ENCODE data around the gene MACROD2. TPM values are rescaled to one million over a fixed set of nuclear protein-coding genes. Genes with fewer than 3 reads are reported as not detected.

MACROD2 gene
- total RNA-seq, 4 donors from 2014 or later = 8.7 to 17.8 (median 10.8) TPM

DNA sequence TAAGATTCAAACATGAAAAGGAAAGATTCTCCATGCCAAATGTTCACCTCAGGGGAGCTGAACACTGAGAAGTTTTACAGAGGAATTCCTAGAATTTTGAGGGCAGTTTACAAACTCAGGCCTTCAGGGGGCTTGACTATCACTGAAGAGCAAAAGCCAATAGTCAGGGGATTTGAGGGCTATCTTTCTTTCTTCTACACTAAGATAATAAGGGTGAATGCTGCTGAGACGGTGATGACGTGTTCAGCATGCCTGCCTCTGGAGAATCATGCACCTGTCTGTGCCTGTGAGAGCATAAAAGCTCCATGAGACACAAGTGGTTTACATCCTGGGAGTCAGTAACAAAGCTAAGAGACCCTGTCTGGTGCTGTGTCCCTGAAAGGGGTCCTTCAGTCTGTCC, 1492.4 kb downstream of the MACROD2 start:
- Histone ChIP-seq H3K4me3 (replicated peaks in 1 of 3) (no peak overlapping the region), H3K27me3 (no peaks in the 10 kb centered on the region), H3K4me1 (no peaks in the 10 kb centered on the region), H3K36me3 (no peaks in the 10 kb centered on the region), H3K27ac (no peak overlapping the region), H3K9me3 (no peaks in the 10 kb centered on the region)
- WGBS, 2 donors = 90 to 97% methylated on average over 2 of the region's 2 CpGs
- intact Hi-C loops (cut with DNase I) = no loop called here
- no peak for DNase-seq
- TF ChIP-seq, protein P1, sequence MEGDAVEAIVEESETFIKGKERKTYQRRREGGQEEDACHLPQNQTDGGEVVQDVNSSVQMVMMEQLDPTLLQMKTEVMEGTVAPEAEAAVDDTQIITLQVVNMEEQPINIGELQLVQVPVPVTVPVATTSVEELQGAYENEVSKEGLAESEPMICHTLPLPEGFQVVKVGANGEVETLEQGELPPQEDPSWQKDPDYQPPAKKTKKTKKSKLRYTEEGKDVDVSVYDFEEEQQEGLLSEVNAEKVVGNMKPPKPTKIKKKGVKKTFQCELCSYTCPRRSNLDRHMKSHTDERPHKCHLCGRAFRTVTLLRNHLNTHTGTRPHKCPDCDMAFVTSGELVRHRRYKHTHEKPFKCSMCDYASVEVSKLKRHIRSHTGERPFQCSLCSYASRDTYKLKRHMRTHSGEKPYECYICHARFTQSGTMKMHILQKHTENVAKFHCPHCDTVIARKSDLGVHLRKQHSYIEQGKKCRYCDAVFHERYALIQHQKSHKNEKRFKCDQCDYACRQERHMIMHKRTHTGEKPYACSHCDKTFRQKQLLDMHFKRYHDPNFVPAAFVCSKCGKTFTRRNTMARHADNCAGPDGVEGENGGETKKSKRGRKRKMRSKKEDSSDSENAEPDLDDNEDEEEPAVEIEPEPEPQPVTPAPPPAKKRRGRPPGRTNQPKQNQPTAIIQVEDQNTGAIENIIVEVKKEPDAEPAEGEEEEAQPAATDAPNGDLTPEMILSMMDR (IDR thresholded peaks at IDR 0.05) = no peak
- no peak for TF ChIP-seq POLR2A (IDR thresholded peaks at IDR 0.05)

DNA sequence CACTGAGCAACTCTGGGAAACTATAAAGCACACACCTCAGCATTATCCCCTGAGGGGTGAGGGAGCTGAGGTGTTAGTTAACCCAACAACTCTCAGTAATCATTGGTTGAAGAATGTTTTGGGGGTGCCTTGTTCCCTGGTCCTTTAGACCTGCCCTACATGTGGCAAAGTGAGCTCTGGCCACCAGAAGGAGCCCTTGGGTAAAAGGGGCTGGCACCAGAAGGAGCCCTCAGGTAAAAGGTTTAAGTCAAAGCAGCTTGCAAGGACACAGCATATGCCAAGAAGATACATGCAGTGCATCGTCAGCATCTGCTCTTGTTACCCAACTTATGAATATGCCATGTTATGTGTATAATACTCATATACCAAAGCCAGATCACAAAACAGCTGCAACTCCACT, 1496.3 kb downstream of the MACROD2 start:
- no peaks in the 10 kb centered on the region for H3K4me1 ChIP-seq
- no peaks in the 10 kb centered on the region for H3K36me3 ChIP-seq
- no peaks in the 10 kb centered on the region for H3K9me3 ChIP-seq
- H3K27ac ChIP-seq = no peak overlapping the region
- no peaks in the 10 kb centered on the region for H3K27me3 ChIP-seq
- no peak for DNase-seq
- TF ChIP-seq, protein P1 (IDR thresholded peaks at IDR 0.05) = no peak
- no peak for TF ChIP-seq POLR2A (IDR thresholded peaks at IDR 0.05)
- intact Hi-C loops (cut with DNase I) = no loop called here
- no peak overlapping the region for H3K4me3 ChIP-seq (replicated peaks in 1 of 3)
- WGBS, 2 donors = 94 to 100% methylated on average over 1 of the region's 1 CpG

DNA sequence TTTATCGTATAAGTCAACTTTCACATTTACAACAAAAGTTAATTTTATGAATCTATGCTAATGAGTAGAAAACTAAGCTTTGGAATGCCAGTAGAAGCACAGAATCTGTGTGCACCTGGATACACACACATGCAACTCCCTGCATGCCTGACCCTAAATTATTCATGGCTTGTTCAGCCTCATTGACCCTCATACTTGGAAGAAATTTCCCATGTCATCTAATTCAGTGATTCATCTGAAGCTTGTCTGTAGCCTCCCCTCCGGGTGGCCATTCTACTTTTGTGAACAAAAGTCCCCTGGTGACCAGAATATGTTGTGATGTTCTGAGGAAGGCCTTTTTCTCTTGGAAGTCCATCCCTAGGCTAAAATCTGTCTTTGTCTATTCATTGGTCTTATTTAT, 1499.5 kb downstream of the MACROD2 start:
- intact Hi-C loops (cut with DNase I) = no loop called here
- H3K4me1 ChIP-seq = no peaks in the 10 kb centered on the region
- WGBS, 2 donors = 86% methylated on average over 2 of the region's 2 CpGs
- H3K27me3 ChIP-seq = no peaks in the 10 kb centered on the region
- no peak for TF ChIP-seq POLR2A (IDR thresholded peaks at IDR 0.05)
- TF ChIP-seq, protein P1 (IDR thresholded peaks at IDR 0.05) = no peak
- no peak overlapping the region for H3K27ac ChIP-seq
- H3K36me3 ChIP-seq = no peaks in the 10 kb centered on the region
- H3K4me3 ChIP-seq (replicated peaks in 1 of 3) = no peak overlapping the region
- DNase-seq = no peak
- H3K9me3 ChIP-seq = no peaks in the 10 kb centered on the region

DNA sequence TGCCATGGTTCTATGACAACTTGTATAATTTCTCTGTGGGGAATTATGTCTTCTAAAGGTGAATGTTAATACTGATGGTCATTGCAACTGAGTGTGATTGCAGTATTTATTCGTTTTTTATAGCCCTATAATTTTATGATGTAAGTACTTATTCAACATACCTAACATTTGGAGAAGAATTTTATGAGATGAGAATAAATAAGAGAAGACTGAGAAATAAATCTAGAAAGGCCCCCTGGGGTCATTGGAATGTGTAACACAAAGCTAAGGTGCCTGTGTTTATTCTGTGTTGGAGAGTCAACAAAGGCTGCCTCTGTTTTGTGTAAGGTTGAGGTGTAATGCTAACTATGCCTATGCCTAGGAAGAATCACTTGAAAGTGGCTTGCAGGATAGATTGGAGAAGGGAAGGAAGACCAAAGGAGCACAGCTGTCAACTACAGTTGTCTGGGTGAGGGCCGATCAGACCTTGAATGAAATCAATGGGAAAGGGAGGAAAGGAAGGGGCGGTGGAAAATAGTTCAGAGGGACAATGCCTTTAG, 1501.3 kb downstream of the MACROD2 start:
- intact Hi-C loops (cut with DNase I) = no loop called here

DNA sequence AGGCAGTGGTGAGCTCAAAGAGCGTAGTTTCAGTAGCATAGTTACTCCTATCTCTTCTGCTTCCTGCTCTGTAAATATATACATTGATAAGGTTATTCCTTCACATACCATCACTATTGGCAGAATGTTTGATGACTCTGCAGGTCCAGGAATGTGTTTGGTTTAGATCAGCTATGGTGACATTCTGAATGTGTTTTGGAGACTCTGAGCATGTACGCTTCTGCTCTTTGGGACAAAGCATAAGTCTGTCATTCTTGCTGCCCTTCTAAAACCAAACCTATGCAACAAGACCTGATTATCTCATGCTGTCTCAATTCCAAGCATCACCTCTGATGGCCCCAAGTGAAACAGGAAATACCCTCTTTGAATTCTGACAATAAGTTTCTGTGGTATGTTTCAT, 1503.6 kb downstream of the MACROD2 start:
- TF ChIP-seq, protein P1 (IDR thresholded peaks at IDR 0.05) = no peak
- TF ChIP-seq POLR2A (IDR thresholded peaks at IDR 0.05) = no peak
- intact Hi-C loops (cut with DNase I) = no loop called here
- Histone ChIP-seq H3K9me3 (no peaks in the 10 kb centered on the region), H3K36me3 (no peaks in the 10 kb centered on the region), H3K27me3 (no peaks in the 10 kb centered on the region), H3K4me3 (replicated peaks in 1 of 3) (no peak overlapping the region), H3K4me1 (no peaks in the 10 kb centered on the region), H3K27ac (no peak overlapping the region)
- DNase-seq = no peak
- 89 to 99% methylated on average over 2 of the region's 2 CpGs for WGBS, 2 donors

More for the DNA sequence above, 1501.3 kb downstream of the MACROD2 start:
- H3K9me3 ChIP-seq = no peaks in the 10 kb centered on the region
- H3K27me3 ChIP-seq = no peaks in the 10 kb centered on the region
- H3K4me3 ChIP-seq (replicated peaks in 1 of 3) = no peak overlapping the region
- H3K27ac ChIP-seq = no peak overlapping the region
- DNase-seq = no peak
- 84 to 91% methylated on average over 3 of the region's 3 CpGs for WGBS, 2 donors
- no peaks in the 10 kb centered on the region for H3K4me1 ChIP-seq
- TF ChIP-seq POLR2A (IDR thresholded peaks at IDR 0.05) = no peak
- TF ChIP-seq, protein P1 (IDR thresholded peaks at IDR 0.05) = no peak
- no peaks in the 10 kb centered on the region for H3K36me3 ChIP-seq
